ENCODE measurements around the gene DMXL2. TPM values are rescaled to one million over a fixed set of nuclear protein-coding genes. Genes with fewer than 3 reads are reported as not detected.
"Not testable (repeated sequence)": the region's sequence is repeated elsewhere in the genome, so short reads cannot be mapped to it uniquely, and the experiment has no call there.

The DMXL2 gene
- total RNA-seq, 4 donors from 2014 or later = 34.7 to 81.2 (median 69.3) TPM

- TF ChIP-seq POLR2A (IDR thresholded peaks at IDR 0.05) (no peak), CTCF (IDR thresholded peaks at IDR 0.05) (no peak)
- H3K4me1 ChIP-seq = no peaks in the 10 kb centered on the region
- H3K9me3 ChIP-seq = no peaks in the 10 kb centered on the region
- DNase-seq = no peak
- no peak overlapping the region for H3K4me3 ChIP-seq
- H3K27ac ChIP-seq = no peak overlapping the region
- no peaks in the 10 kb centered on the region for H3K27me3 ChIP-seq
- peaks cover 0 to 33% (median 0%) of the 10 kb centered on the region in 3 donors for H3K36me3 ChIP-seq
Measured at GRCh38 chr15:51470512-51470911, 152.1 kb downstream of the DMXL2 start.

- H3K9me3 ChIP-seq = no peaks in the 10 kb centered on the region
- H3K27me3 ChIP-seq = no peaks in the 10 kb centered on the region
- peaks cover 0 to 85% (median 0%) of the 10 kb centered on the region in 3 donors for H3K36me3 ChIP-seq
- H3K27ac ChIP-seq = no peak overlapping the region
- DNase-seq = no peak
- no peak overlapping the region for H3K4me3 ChIP-seq
- no peaks in the 10 kb centered on the region for H3K4me1 ChIP-seq
- no peak for TF ChIP-seq POLR2A (IDR thresholded peaks at IDR 0.05)
- no peak for TF ChIP-seq CTCF (IDR thresholded peaks at IDR 0.05)
Measured at GRCh38 chr15:51460796-51461195, 161.8 kb downstream of the DMXL2 start.

GRCh38 chr15:51450001-51450400 lies 172.6 kb downstream of the DMXL2 start:
- Histone ChIP-seq H3K27ac (no peak overlapping the region), H3K9me3 (no peaks in the 10 kb centered on the region), H3K27me3 (no peaks in the 10 kb centered on the region), H3K4me3 (no peak overlapping the region), H3K4me1 (no peaks in the 10 kb centered on the region), H3K36me3 (peaks cover 0 to 73% (median 0%) of the 10 kb centered on the region in 3 donors)
- DNase-seq = no peak
- no peak for TF ChIP-seq POLR2A (IDR thresholded peaks at IDR 0.05)
- no peak for TF ChIP-seq CTCF (IDR thresholded peaks at IDR 0.05)

GRCh38 chr15:51448622-51449399 lies 173.8 kb downstream of the DMXL2 start:
- no peak overlapping the region for H3K27ac ChIP-seq
- DNase-seq = no peak
- no peaks in the 10 kb centered on the region for H3K4me1 ChIP-seq
- TF ChIP-seq CTCF (IDR thresholded peaks at IDR 0.05) (no peak), POLR2A (IDR thresholded peaks at IDR 0.05) (no peak)
- no peaks in the 10 kb centered on the region for H3K27me3 ChIP-seq
- peaks cover 0 to 62% (median 0%) of the 10 kb centered on the region in 3 donors for H3K36me3 ChIP-seq
- no peaks in the 10 kb centered on the region for H3K9me3 ChIP-seq
- no peak overlapping the region for H3K4me3 ChIP-seq

GRCh38 chr15:51447855-51448621 lies 174.5 kb downstream of the DMXL2 start:
- no peaks in the 10 kb centered on the region for H3K27me3 ChIP-seq
- no peak for TF ChIP-seq POLR2A (IDR thresholded peaks at IDR 0.05)
- TF ChIP-seq CTCF (IDR thresholded peaks at IDR 0.05) = no peak
- no peak for DNase-seq

GRCh38 chr15:51446029-51446744 lies 176.4 kb downstream of the DMXL2 start:
- H3K27me3 ChIP-seq, DNase-seq, H3K4me3 ChIP-seq, H3K27ac ChIP-seq, H3K9me3 ChIP-seq, H3K4me1 ChIP-seq: not testable (repeated sequence)
- H3K36me3 ChIP-seq = peaks cover 0 to 42% (median 0%) of the 10 kb centered on the region in 3 donors

More at GRCh38 chr15:51447855-51448621, 174.5 kb downstream of the DMXL2 start:
- H3K4me1 ChIP-seq = no peaks in the 10 kb centered on the region
- H3K36me3 ChIP-seq = peaks cover 0 to 59% (median 0%) of the 10 kb centered on the region in 3 donors
- no peak overlapping the region for H3K27ac ChIP-seq
- H3K9me3 ChIP-seq = no peaks in the 10 kb centered on the region
- H3K4me3 ChIP-seq = no peak overlapping the region
